CD1c-positive myeloid dendritic cell (primary cell): ENCODE measurements around the gene FITM2.
A peak's percentile ranks its signal among the peaks of the same experiment; 100 is the strongest.
"Not testable (repeated sequence)": the region's sequence is repeated elsewhere in the genome, so short reads cannot be mapped to it uniquely, and the experiment has no call there.

Experiments used
- DNase-seq: peaks from one replicate; pipeline ENCODE4 v3.0.0-alpha.2; 2016; ENCODE audit errors: extremely low spot score

Gene FITM2, protein sequence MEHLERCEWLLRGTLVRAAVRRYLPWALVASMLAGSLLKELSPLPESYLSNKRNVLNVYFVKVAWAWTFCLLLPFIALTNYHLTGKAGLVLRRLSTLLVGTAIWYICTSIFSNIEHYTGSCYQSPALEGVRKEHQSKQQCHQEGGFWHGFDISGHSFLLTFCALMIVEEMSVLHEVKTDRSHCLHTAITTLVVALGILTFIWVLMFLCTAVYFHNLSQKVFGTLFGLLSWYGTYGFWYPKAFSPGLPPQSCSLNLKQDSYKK

DNA sequence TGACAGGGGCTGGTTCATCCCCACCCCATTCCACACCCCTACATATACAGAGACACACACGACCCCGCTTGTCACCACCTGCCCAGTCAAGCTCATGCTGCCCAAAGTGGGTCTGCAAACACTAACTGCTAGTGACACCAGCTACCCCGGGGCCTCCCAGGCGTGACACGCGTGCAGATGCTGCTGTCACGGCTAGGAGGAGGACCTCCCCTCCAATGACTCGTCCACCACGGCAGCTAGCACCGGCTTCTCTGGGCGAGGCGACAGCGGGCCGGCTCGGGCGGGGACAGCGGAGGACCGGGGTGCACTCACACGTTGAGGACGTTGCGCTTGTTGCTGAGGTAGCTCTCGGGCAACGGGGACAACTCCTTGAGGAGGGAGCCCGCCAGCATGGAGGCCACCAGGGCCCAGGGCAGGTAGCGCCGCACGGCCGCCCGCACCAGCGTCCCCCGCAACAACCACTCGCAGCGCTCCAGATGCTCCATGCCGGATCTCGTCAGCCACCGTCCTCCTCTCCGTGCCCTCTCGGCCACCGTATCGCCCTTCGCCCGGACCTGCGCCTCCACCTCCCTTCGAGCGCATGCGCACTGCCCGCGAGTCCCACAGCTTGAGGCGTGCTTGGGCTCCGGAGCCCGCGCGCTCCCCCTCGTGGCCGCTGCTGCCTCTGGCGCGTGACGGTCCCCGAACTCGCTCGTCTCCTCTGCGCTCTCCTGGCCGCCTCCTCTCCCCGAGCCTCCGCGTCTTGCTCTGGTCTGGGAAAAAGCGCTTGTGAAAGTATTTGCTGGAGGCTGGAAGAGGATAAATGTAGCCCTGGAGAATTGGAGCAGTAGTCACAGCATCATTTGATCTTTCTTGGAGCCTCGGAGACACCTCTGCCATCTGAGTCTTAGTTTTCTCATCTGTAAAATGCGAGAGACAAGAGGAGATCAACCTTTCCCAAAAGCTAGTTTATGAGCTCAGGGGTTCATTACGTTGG, at the start of gene FITM2:
Gene FITM2 (minus strand): TSS at position 539 of the 976 bp plus-strand sequence. CDS start 54 bp downstream, at position 485.
- peak; percentile 98 for DNase-seq

DNA sequence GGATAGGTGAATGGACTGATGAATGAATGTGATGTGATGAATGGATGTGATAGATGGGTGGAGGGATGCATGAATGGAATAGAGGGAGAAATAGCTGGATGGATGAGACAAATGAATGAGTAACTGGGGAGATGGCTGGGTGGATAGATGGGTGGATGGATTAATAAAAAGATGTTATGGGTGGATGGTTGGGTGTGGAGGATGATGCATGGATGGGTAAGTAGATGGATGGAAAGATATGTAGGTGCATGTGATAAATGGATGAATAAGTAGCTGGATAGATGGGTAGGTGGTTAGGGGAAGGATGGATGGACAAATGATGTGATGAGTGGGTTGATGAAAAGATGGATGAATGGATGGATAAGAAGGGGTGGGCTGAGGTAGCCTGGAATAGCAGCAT, 49.2 kb upstream of the FITM2 start:
- DNase-seq: no peak

DNA sequence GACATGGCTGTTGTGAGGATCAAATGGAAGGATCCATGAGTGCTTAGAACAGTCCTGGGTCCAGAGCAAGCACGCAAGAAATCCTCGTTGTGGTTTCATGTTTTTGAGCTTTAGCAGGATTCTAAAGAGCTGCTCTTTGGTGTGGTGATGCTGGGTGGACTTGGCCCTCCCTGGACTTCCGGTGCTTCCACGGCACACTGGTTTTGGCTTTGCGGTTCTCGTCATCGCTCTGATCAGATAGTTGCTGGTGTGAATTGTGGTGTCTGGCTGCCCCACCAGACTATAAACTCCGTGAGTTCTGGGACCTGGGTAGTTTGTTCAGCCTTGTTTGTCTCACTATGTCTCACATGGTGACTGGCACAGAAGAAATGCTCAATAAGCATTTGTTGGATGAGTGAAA, 47.8 kb upstream of the FITM2 start:
- DNase-seq: no peak

DNA sequence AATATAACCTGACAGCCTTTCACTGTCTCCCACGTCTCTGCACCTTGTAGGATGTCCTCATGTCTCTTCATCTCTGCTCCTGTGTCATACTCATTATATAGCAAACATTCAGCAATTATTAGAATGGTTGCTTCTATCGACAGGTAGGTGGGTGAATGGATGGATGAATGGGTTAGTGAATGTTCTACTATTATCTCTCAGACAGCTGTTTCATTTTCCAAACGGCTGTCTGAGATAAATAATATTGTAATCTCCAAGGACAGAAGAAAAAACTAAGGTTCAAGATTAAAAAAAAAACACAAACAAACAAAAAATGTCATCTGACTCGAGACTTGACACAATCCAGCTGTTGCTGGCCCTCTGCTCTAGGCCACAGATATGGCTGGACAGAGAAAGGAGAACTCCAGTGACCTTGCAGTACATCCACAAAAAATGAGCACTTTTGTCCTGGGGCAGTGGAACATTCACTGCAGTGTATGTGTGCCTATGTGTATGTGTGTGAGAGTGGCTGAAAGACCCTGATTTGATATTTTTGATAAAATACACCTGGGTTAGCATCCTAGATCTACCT, 46.6 kb upstream of the FITM2 start:
- no peak for DNase-seq

DNA sequence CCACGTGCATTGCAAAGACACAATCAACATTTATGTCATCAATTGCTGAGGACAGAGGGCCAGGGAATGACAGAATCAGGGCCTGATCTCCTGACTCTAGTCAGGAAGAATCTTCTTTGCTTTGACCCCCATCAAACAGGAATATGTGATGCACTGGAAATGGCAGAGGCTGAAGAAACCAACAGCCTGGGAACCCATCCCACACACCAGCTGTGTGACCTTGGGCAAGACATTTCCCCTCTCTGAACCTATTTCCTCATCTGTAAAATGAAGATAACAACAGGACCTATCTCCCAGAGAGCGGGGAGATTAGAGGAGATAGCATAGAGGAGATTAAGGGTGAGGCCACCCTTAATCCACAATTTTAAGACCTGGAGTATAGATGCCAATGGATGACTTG, 46.0 kb upstream of the FITM2 start:
- DNase-seq: no peak

DNA sequence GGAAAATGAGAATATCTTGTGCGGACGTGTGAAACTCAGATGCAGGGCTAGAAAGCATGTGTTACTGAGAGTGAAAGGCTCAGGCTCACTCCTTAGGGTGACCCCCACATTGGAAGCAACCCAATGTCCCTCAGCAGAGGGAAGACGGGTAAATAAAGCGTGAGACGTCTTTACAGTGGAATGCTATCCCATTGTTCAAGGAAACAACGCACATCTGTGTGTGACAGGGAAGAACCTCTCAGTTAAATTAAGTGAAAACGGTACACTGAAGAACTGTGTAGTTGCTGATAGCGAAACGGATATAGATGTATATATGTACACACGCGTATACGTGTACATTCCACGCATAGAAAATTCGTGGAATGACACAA, 45.3 kb upstream of the FITM2 start:
- DNase-seq: no peak

DNA sequence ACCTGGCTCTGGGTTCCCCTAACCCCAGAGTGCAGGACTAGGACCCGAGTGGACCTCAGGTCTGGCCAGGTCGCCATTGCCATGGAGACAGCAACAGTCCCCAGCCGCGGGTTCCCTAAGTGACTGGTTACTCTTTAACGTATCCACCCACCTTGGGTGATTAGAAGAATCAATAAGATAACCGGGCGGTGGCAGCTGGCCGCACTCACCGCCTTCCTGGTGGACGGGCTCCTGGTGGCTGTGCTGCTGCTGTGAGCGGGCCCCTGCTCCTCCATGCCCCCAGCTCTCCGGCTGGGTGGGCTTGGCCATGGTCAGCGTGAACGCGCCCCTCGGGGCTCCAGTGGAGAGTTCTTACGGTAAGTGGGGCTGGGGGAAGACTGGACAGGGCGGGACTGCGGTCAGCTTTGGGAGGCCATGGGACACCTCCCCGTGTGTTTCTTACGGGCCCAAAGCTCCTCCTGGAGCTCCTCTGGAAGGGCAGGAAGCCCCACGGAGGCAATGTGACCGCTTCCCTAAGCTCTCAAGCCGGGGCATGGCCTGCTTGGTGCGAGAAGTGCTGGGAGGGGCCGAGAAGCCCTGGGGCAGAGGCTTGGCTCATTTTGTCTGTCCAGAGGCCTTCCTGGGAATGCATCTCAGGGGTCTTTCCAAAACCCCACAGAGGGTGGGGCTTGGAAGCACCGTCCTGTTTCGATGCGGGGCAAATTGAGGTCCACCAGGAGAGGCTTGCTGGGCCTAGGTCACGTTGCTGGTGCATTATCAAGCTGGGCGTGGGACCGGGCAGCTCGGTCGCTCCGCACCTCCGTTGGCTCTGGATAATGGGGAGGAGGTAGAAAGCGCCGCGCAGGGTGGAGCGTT, 44.7 kb upstream of the FITM2 start, which contains the start of gene HNF4A:
Gene HNF4A (plus strand): TSS at position 202 of the 855 bp plus-strand sequence. CDS start 106 bp downstream, at position 308.
- DNase-seq: no peak

DNA sequence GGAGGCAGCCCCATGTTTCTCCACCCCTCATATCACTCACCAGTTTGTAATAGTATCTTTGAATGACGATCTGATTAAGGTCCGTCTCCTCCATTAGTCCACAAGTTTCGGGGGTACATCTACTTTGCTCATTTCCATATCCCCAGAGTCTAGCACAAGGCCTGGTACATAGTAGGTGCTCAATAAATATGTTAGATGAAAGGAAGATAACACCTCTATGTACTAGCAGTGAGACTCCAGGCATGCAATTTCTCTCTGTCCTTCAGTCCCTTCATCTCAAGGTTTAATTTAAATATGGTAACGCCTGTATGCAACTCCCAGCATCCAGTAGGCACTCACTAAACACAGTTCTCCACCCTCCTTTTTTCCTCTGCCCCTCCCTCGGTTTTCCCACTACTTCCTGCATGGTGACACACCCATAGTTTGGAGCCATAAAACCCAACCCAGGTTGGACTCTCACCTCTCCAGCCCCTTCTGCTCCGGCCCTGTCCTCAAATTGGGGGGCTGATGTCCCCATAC, 44.0 kb upstream of the FITM2 start:
- no peak for DNase-seq

DNA sequence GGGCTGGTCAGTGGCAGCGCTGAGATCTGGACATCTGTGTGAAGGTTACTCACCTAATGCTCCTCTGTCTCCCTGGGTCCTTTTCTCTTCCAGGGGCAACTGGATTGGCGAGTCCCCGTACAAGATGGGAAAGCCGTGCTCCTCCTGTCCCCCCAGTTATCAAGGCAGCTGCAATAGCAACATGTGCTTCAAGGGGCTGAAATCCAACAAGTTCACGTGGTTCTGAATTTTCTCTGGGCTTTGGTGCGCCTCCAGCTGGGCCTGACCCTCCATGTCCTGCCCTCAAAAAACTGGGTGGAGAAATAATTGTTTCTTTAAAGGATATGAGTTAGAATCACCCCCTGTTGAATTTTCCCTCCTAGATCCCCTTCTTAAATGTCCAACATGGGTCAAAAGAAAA, 39.6 kb upstream of the FITM2 start:
- no peak for DNase-seq

DNA sequence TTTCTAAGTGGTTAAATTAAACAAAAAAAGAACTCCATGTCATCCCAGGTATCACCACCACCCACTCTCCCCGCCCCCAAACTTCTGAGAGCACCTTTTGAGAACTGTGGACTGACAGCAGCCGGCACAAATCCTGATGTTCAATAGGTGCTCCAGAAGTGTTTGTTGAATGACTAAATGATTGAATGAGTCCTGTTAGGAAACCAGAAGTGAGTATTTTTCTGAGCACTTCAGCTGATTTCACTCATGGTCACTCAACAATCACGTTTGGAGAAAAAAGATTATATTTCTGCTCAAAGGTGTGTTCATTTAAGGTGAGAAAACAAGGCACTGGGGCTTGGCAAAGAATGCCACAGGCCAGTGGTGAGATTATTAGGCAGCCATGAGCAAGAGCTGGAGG, 38.3 kb upstream of the FITM2 start:
- DNase-seq: no peak

DNA sequence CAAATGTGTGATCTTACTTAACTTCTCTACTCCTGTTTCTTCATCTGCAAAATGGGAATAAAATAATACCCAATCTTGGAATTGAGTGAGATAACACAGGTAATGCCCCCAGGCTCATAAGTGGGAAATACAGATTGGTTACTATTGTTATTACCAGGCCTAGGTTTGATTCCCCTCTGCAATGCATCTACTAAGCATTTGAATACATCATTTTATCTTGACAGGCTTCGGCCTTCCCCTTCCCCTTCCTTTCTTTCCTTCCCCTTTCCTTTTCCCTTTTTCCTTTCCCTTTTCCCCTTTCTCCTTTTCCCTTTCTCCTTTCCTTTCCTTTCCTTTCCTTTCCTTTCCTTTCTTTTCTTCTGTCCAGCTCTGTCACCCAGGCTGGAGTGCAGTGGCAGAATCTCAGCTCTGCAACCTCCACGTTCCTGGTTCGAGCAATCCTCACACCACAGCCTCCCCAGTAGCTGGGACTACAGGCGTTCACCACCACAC, 37.2 kb upstream of the FITM2 start:
- no peak for DNase-seq

DNA sequence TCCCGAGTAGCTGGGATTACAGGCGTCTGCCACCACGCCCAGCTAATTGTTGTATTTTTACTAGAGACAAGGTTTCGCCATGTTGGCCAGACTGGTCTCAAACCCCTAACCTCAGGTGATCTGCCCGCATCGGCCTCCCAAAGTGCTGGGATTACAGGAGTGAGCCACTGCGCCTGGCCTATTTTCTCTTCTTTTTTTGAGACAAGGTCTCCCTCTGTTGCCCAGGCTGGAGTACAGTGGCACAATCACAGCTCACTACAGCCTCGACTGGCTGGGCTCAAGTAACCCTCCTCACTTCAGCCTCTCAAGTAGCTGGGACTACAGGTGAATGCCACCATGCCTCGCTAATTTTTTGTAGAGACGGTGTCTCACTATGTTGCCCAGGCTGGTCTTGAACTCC, 34.9 kb upstream of the FITM2 start:
- DNase-seq: not testable (repeated sequence)

DNA sequence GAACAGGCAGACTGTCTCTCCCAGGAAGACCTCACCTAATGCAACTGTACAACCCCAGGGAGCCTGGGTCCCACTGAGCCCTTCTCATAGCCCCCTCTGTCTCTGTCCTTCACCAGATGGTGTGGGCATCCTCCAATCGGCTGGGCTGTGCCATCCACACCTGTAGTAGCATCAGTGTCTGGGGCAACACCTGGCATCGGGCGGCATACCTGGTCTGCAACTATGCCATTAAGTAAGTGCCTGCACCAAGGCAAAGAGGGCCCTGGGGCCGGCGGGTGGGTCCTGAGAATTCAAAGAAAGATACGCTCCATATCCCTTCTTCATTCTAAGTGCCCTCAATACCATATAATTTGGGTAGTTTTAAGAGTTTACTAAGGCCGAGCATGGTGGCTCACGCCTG, 34.1 kb upstream of the FITM2 start:
- no peak for DNase-seq

DNA sequence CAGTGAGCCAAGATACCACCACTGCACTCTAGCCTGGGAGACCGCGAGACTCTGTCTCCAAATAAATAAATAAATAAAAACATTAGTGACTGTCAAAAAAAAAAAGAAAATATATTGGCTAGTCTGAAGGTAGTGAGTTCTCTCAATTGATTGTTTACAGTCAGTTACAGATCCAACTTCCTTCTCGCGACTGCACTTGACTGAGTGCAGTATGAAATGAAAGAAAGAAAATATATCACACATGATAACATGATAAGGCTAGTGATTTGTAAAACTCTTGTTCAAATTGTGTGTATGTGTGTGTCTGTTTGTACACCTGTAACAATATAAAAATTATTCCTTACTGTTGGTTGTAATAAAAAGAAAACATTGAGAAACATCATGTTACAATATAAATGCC, 33.7 kb upstream of the FITM2 start:
- no peak for DNase-seq

DNA sequence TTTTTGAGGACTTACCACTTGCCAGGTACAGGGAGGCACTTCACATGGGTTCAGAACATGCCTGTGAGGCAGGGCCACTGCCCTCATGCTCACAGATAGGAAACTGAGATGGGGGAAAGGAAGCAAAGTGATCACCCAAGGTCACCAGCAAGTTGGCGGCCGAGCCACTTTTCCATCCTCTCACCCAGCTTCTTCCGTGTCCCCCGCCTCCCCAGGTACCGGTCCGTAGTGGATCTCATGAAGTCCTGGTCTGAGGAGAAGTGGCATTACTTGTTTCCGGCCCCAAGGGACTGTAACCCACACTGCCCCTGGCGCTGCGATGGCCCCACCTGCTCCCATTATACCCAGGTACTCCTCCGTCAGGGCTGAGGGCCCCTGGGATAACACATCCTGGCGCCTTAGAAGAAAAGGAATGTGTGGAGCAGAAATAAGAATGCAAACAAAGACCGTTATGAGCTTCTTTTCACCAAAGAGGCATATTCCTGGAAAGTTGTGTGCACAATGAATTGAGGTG, 32.2 kb upstream of the FITM2 start:
- no peak for DNase-seq

DNA sequence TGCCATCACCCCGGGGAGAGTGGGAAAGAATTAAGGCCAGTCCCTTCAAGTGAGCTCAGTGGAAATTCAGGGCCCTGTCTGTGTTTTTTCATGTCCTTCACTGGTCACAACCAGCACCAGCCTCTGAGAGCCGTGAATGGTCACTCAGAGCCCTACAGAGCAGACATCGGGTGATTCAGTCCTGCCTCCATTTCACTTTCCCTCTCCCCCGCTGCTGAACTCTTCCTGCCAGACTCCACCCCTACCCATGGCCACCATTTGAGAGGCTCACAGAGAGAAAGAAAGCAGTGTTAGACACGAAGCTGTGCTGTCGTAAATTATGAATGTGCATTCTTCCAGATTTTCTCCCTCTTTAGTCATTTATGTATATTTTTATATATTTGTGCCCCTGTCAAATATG, 31.2 kb upstream of the FITM2 start:
- no peak for DNase-seq

DNA sequence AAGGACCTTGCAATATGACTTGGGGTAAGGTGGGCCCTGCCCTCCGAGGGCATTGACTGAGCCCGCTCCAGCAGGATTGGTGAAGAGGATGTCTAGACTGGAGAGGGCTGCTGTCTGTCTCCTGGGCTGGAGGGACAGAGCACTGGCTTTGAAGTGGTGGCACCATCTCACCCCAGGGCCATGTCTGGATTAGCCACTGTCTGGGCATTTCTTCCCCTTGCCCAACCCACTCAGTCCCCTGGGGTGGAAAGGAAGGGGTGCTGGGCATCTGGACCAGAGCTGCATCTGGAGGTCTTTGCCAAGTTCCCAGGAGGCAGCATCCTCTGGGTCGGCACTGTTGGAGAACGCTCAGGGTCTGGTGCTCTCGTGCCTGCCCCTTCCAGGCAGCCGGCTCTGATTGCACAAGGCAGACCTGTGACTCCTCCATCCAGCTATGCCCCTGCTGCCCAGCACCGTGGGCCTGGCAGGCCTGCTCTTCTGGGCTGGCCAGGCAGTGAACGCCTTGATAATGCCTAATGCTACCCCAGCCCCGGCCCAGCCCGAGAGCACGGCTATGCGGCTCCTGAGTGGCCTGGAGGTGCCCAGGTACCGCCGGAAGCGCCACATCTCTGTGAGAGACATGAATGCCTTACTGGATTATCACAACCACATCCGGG, 25.9 kb upstream of the FITM2 start, which contains the start of gene R3HDML:
Gene R3HDML (plus strand): TSS at position 319 of the 656 bp plus-strand sequence. CDS start 115 bp downstream, at position 434.
- no peak for DNase-seq

DNA sequence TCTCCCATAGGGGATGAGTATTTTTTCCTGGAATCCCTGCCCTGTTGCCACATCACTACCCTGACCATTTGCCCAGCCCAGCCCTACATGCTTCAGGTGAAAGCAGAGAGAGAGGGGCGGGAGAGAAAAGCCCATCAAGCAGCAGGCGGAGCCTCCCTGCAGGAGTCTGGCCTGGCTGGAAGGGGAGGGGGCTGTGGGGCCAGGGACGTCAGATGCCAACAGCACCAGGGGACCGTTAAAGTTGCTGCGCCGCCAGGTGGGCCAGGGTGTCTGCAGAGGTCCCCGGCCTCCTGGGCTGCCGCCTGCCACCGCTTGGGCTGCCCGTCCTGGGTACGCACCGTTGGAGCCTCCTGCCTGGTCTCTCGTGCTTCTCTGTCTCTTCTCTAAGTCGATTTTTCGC, 25.1 kb upstream of the FITM2 start:
- DNase-seq: no peak

DNA sequence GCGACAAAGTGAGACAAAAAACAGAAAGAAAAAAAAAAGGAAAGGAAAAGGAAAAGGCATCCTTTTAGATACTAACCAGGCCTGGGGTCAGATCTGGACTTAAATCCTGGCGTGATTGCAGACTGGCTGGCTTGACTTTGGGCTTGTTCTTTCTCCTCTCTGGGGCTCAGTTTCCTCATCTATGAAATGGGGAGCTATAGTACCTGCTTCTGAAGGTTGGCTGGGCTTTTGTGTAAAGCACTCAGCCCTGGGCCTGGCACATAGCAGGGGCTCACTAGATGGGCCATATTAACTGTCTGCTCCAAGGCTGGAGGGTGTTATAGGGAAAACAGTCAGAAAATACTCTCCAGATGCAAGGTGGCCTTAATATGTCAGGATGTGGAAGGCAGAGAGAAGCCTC, 24.7 kb upstream of the FITM2 start:
- DNase-seq: no peak

DNA sequence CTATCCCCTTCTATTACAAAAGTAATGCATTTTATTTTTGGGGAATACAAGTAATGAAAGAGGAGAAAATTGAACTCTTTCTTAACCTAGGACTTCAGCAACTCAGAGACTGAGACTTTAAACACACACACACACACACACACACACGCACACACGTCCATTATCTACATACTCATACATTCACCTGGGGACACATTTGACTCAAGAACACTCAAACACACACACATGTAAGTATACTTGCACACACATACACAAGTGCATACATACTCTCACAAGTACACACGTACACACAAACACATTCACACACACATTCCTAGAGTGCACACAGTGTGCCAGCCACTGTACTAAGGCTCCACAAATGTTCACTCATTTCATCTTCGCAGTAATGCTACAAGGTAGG, 23.7 kb upstream of the FITM2 start:
- no peak for DNase-seq
